ENCODE measurements around the gene PLPPR5.
A peak's percentile ranks its signal among the peaks of the same experiment; 100 is the strongest.

PLPPR5 gene

DNA sequence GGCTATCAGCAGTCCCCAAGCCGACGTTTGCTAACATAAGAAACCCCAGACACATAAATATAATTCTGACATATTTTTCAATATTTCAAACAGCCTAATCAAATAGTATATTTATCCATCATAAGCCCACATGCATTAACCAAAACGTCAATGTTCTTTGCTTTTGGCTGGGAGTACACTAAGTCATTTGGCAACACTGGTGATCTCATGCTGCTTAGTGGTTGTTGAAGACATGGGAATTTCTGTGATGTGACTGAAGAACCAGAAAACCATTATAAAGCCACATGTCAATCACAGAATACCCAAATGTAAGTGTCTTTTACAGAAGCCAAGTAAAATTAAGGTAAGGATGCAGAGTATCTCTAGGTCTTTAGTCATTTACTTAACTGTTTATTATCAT lies 57.6 kb downstream of the PLPPR5 start:
- no peak overlapping the region for H3K4ac ChIP-seq (ENCODE audit: low read depth in 1 of 2, low read length in 2 of 2)
- no peak overlapping the region for H4K91ac ChIP-seq (ENCODE audit: low read length)
- H2BK120ac ChIP-seq (ENCODE audit: low read depth, low read length) = no peak overlapping the region
- H3K27me3 ChIP-seq (ENCODE audit: control insufficient read depth in 1 of 2, insufficient read depth in 1 of 2, low read length in 2 of 2) = no peaks in the 10 kb centered on the region
- H2BK12ac ChIP-seq (ENCODE audit: low read length in 2 of 2) = no peak overlapping the region
- no peak overlapping the region for H3K9ac ChIP-seq (ENCODE audit: low read length)
- no peak overlapping the region for H2AK5ac ChIP-seq (ENCODE audit: low read length, severe bottlenecking)
- no peak overlapping the region for H3K18ac ChIP-seq (ENCODE audit: low read depth in 1 of 2, low read length in 2 of 2)
- no peak overlapping the region for H3K4me3 ChIP-seq (ENCODE audit: insufficient read depth in 1 of 2, low read depth in 1 of 2, low read length in 2 of 2)
- H2AFZ ChIP-seq (ENCODE audit: low read depth, low read length) = no peak overlapping the region
- no peak overlapping the region for H4K8ac ChIP-seq (ENCODE audit: low read length)
- no peaks in the 10 kb centered on the region for H3K9me3 ChIP-seq (ENCODE audit: control insufficient read depth, low read length)
- 96% methylated on average over 3 of the region's 3 CpGs for WGBS
- H3K4me2 ChIP-seq (ENCODE audit: low read length, poor library complexity, severe bottlenecking) = no peak overlapping the region
- DNase-seq = no peak
- H3K4me1 ChIP-seq (ENCODE audit: control insufficient read depth, insufficient read depth, low read depth, low read length) = no peaks in the 10 kb centered on the region
- H3K36me3 ChIP-seq (ENCODE audit: control insufficient read depth in 1 of 2, insufficient read depth in 2 of 2, low read depth in 1 of 2, low read length in 2 of 2) = no peaks in the 10 kb centered on the region
- no peaks in the 10 kb centered on the region for H3K79me1 ChIP-seq (replicated peaks; ENCODE audit: low read length, poor library complexity, severe bottlenecking)
- H2BK15ac ChIP-seq (ENCODE audit: low read depth, poor library complexity, severe bottlenecking) = no peak overlapping the region
- no peak overlapping the region for H3K14ac ChIP-seq (ENCODE audit: low read length in 2 of 2)
- H2BK5ac ChIP-seq (ENCODE audit: low read depth, low read length, poor library complexity, severe bottlenecking) = no peak overlapping the region
- H3K27ac ChIP-seq (ENCODE audit: low read length, poor library complexity, severe bottlenecking) = no peak overlapping the region
- H3K23ac ChIP-seq (ENCODE audit: low read length in 2 of 2) = no peak overlapping the region

DNA sequence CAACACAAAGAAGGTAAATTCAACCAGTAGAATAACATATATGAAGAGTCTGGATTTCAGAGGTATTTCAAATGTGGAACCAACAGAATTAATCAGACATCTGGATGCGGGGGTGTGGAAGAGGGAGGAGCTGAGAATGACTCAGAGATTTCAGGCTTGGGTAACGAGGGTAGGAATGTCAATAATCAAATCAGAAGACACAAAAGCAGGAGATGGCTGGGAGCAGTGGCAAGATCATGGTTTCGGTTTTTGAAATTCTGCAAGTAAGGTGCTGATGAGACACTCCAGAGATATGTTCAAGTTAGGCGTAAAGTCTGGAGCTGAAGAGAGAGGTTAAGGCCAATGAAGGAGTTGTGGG lies 64.0 kb downstream of the PLPPR5 start:
- Histone ChIP-seq H3K36me3 (ENCODE audit: control insufficient read depth in 1 of 2, insufficient read depth in 2 of 2, low read depth in 1 of 2, low read length in 2 of 2) (peaks cover 0 to 2% of the 10 kb centered on the region in 2 experiments), H3K23ac (ENCODE audit: low read length in 2 of 2) (no peak overlapping the region), H2BK15ac (ENCODE audit: low read depth, poor library complexity, severe bottlenecking) (no peak overlapping the region), H4K91ac (ENCODE audit: low read length) (no peak overlapping the region), H4K8ac (ENCODE audit: low read length) (no peak overlapping the region), H3K4me2 (ENCODE audit: low read length, poor library complexity, severe bottlenecking) (no peak overlapping the region), H2BK120ac (ENCODE audit: low read depth, low read length) (no peak overlapping the region), H3K27me3 (ENCODE audit: control insufficient read depth in 1 of 2, insufficient read depth in 1 of 2, low read length in 2 of 2) (no peaks in the 10 kb centered on the region), H3K9ac (ENCODE audit: low read length) (no peak overlapping the region), H3K79me1 (replicated peaks; ENCODE audit: low read length, poor library complexity, severe bottlenecking) (no peaks in the 10 kb centered on the region), H3K18ac (ENCODE audit: low read depth in 1 of 2, low read length in 2 of 2) (no peak overlapping the region), H2AFZ (ENCODE audit: low read depth, low read length) (no peak overlapping the region), H2AK5ac (ENCODE audit: low read length, severe bottlenecking) (no peak overlapping the region), H3K4me3 (ENCODE audit: insufficient read depth in 1 of 2, low read depth in 1 of 2, low read length in 2 of 2) (no peak overlapping the region), H2BK12ac (ENCODE audit: low read length in 2 of 2) (no peak overlapping the region), H2BK5ac (ENCODE audit: low read depth, low read length, poor library complexity, severe bottlenecking) (no peak overlapping the region), H3K14ac (ENCODE audit: low read length in 2 of 2) (no peak overlapping the region), H3K27ac (ENCODE audit: low read length, poor library complexity, severe bottlenecking) (no peak overlapping the region), H3K4ac (ENCODE audit: low read depth in 1 of 2, low read length in 2 of 2) (no peak overlapping the region), H3K9me3 (ENCODE audit: control insufficient read depth, low read length) (no peaks in the 10 kb centered on the region), H3K4me1 (ENCODE audit: control insufficient read depth, insufficient read depth, low read depth, low read length) (peaks cover 1% of the 10 kb centered on the region)
- 72% methylated on average over 4 of the region's 4 CpGs for WGBS
- no peak for DNase-seq

DNA sequence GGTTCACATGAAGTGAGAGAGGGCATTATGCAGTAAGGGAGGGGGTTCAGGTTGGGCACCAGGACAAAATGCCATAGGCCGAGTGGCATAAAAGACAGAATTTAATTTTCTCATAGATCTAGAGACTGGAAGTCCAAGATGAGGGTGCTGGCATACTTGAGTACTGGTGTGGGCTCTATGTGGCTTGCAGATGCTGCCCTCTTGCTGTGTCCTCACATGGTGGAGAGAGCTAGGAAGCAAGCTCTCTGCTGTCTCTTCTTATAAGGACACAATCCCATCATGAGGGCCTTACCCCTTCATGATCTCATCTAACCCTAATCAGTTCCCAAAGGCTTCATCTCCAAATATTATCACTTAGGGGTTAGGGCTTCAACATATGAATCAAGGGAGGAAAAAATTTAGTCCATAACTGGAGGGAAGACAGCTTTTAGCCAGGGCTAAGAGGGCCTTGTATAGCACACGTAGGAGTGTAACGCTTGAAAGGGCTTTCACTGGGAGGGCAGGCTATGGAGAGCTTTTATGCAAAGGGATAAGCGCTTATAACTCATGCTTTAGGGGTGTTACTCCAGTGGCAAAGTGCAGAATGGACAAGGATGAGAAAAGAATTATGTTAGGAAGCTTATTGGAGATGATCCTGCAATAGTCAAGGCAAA lies 64.5 kb downstream of the PLPPR5 start:
- Histone ChIP-seq H3K4me2 (ENCODE audit: low read length, poor library complexity, severe bottlenecking) (no peak overlapping the region), H4K8ac (ENCODE audit: low read length) (no peak overlapping the region), H3K18ac (ENCODE audit: low read depth in 1 of 2, low read length in 2 of 2) (no peak overlapping the region), H3K9ac (ENCODE audit: low read length) (no peak overlapping the region), H2BK5ac (ENCODE audit: low read depth, low read length, poor library complexity, severe bottlenecking) (no peak overlapping the region), H3K4ac (ENCODE audit: low read depth in 1 of 2, low read length in 2 of 2) (no peak overlapping the region), H2BK12ac (ENCODE audit: low read length in 2 of 2) (no peak overlapping the region), H2BK120ac (ENCODE audit: low read depth, low read length) (no peak overlapping the region), H3K4me1 (ENCODE audit: control insufficient read depth, insufficient read depth, low read depth, low read length) (peaks cover 1% of the 10 kb centered on the region), H3K14ac (ENCODE audit: low read length in 2 of 2) (no peak overlapping the region), H2AFZ (ENCODE audit: low read depth, low read length) (no peak overlapping the region), H3K36me3 (ENCODE audit: control insufficient read depth in 1 of 2, insufficient read depth in 2 of 2, low read depth in 1 of 2, low read length in 2 of 2) (peaks cover 0 to 2% of the 10 kb centered on the region in 2 experiments), H3K4me3 (ENCODE audit: insufficient read depth in 1 of 2, low read depth in 1 of 2, low read length in 2 of 2) (no peak overlapping the region), H3K27ac (ENCODE audit: low read length, poor library complexity, severe bottlenecking) (no peak overlapping the region), H3K27me3 (ENCODE audit: control insufficient read depth in 1 of 2, insufficient read depth in 1 of 2, low read length in 2 of 2) (no peaks in the 10 kb centered on the region), H2BK15ac (ENCODE audit: low read depth, poor library complexity, severe bottlenecking) (no peak overlapping the region), H3K79me1 (replicated peaks; ENCODE audit: low read length, poor library complexity, severe bottlenecking) (no peaks in the 10 kb centered on the region), H3K23ac (ENCODE audit: low read length in 2 of 2) (no peak overlapping the region), H3K9me3 (ENCODE audit: control insufficient read depth, low read length) (no peaks in the 10 kb centered on the region), H2AK5ac (ENCODE audit: low read length, severe bottlenecking) (no peak overlapping the region), H4K91ac (ENCODE audit: low read length) (no peak overlapping the region)
- no peak for DNase-seq
- 93% methylated on average over 4 of the region's 4 CpGs for WGBS

DNA sequence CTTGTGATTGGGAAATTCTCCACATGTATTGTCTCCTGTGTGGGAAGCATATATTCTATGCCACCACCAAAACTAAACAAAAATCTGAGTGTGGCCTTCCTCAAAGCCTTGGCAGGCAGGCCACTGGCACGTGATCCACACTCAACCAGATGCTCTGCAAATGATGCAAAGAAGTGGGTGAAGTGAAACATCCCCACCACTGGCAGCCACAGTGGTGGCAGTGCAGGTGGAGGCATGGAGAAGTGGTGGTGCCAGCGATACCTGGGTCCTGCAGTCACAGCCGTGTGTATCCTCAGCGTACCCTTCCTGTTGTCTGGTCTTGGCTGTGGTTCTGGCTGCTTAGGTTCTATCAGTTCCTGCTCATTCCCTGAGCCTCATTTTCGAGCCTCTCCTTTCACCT lies 65.2 kb downstream of the PLPPR5 start:
- no peak overlapping the region for H2BK12ac ChIP-seq (ENCODE audit: low read length in 2 of 2)
- peaks cover 1% of the 10 kb centered on the region for H3K4me1 ChIP-seq (ENCODE audit: control insufficient read depth, insufficient read depth, low read depth, low read length)
- no peaks in the 10 kb centered on the region for H3K9me3 ChIP-seq (ENCODE audit: control insufficient read depth, low read length)
- peak overlapping the region in 1 of 2 experiments; percentile 22 for H3K4me3 ChIP-seq (ENCODE audit: insufficient read depth in 1 of 2, low read depth in 1 of 2, low read length in 2 of 2)
- no peak overlapping the region for H2BK15ac ChIP-seq (ENCODE audit: low read depth, poor library complexity, severe bottlenecking)
- no peak overlapping the region for H3K9ac ChIP-seq (ENCODE audit: low read length)
- H3K27ac ChIP-seq (ENCODE audit: low read length, poor library complexity, severe bottlenecking) = no peak overlapping the region
- H3K36me3 ChIP-seq (ENCODE audit: control insufficient read depth in 1 of 2, insufficient read depth in 2 of 2, low read depth in 1 of 2, low read length in 2 of 2) = peaks cover 0 to 2% of the 10 kb centered on the region in 2 experiments
- peak overlapping the region in 1 of 2 experiments; percentile 80 for H3K14ac ChIP-seq (ENCODE audit: low read length in 2 of 2)
- no peak overlapping the region for H2BK5ac ChIP-seq (ENCODE audit: low read depth, low read length, poor library complexity, severe bottlenecking)
- no peak overlapping the region for H4K8ac ChIP-seq (ENCODE audit: low read length)
- no peaks in the 10 kb centered on the region for H3K79me1 ChIP-seq (replicated peaks; ENCODE audit: low read length, poor library complexity, severe bottlenecking)
- H2AK5ac ChIP-seq (ENCODE audit: low read length, severe bottlenecking) = no peak overlapping the region
- H3K27me3 ChIP-seq (ENCODE audit: control insufficient read depth in 1 of 2, insufficient read depth in 1 of 2, low read length in 2 of 2) = no peaks in the 10 kb centered on the region
- no peak overlapping the region for H3K4me2 ChIP-seq (ENCODE audit: low read length, poor library complexity, severe bottlenecking)
- H2AFZ ChIP-seq (ENCODE audit: low read depth, low read length) = no peak overlapping the region
- H4K91ac ChIP-seq (ENCODE audit: low read length) = no peak overlapping the region
- no peak overlapping the region for H3K18ac ChIP-seq (ENCODE audit: low read depth in 1 of 2, low read length in 2 of 2)
- H2BK120ac ChIP-seq (ENCODE audit: low read depth, low read length) = no peak overlapping the region
- no peak for DNase-seq
- 91% methylated on average over 4 of the region's 5 CpGs for WGBS
- H3K23ac ChIP-seq (ENCODE audit: low read length in 2 of 2) = no peak overlapping the region
- H3K4ac ChIP-seq (ENCODE audit: low read depth in 1 of 2, low read length in 2 of 2) = no peak overlapping the region

All from mesenchymal stem cell (in vitro differentiated cells and primary cell).